HG03521 (cell line): ENCODE data around the gene HNRNPCL1.
"Not testable (repeated sequence)": the region's sequence is repeated elsewhere in the genome, so short reads cannot be mapped to it uniquely, and the experiment has no call there.

Experiments used
- ATAC-seq: cut with Tn5 transposase; IDR thresholded peaks from one replicate; pipeline ENCODE4 v1.9.1; 2021; ENCODE audit warnings: mild to moderate bottlenecking, moderate library complexity; ENCODE audit not compliant: unreplicated experiment

HNRNPCL1 gene

GRCh38 chr1:12848620-12849019 lies at the start of gene HNRNPCL1:
Gene HNRNPCL1 (minus strand): TSS chr1:12848720. CDS start chr1:12848289, 431 bp downstream.
- not testable (repeated sequence) for ATAC-seq

DNA sequence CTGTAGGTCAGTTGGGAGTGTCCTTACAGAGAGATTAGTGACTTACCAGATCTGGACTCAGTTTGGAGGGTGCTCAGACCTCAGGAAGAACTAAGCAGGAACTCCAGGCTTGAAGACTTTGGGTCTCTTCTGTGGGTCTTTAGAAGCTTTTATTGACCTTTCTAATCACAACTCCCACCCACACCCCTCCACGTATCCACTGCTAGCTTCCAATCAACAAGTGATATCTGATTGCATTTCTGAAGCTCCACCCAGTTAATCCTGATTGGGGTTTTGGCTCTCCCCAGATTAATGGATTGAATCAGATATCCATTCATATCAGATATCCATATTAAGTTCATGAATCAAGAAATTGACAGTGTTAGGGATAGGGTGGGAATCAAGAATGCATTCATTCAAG lies 49.6 kb upstream of the HNRNPCL1 start, which contains the start of gene PRAMEF10:
Gene PRAMEF10, minus strand, starts transcription at position 101 of the 400 bp plus-strand sequence. CDS start 2,423 bp downstream, outside the sequence.
- ATAC-seq, result not testable (repeated sequence)

DNA sequence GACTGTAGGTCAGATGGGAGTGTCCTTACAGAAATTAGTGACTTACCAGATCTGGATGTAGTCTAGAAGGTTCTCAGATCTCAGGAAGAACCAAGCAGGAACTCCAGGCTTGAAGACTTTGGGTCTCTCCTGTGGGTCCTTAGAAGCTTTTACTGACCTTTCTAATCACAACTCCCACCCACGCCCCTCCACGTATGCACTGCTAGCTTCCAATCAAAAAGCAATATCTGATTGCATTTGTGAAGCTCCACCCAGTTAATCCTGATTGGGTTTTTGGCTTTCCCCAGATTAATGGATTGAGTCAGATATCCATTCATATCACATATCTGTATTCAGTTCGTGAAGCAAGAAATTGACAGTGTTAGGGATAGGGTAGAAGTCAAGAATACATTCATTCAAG lies 37.6 kb upstream of the HNRNPCL1 start, which contains the start of gene PRAMEF4:
Gene PRAMEF4, minus strand, starts transcription at position 101 of the 400 bp plus-strand sequence. CDS start 2,807 bp downstream, outside the sequence.
- ATAC-seq, result not testable (repeated sequence)

DNA sequence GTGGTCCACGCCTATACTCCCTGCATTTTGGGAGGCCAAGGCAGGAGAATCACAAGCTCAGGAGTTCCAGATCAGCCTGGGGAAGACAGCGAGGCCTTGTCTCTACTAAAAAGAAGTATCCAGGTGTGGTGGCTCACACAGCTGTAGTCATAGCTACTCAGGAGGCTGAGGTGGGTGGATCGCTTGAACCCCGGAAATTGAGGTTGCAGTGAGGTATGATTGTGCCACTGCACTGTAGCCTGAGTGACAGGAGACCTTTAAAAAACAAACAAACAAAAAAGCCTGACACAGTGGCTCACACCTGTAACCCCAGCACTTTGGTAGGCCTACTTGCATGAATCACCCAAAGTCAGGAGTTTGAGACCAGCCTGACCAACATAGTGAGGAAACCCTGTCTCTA lies 29.9 kb upstream of the HNRNPCL1 start:
- not testable (repeated sequence) for ATAC-seq

DNA sequence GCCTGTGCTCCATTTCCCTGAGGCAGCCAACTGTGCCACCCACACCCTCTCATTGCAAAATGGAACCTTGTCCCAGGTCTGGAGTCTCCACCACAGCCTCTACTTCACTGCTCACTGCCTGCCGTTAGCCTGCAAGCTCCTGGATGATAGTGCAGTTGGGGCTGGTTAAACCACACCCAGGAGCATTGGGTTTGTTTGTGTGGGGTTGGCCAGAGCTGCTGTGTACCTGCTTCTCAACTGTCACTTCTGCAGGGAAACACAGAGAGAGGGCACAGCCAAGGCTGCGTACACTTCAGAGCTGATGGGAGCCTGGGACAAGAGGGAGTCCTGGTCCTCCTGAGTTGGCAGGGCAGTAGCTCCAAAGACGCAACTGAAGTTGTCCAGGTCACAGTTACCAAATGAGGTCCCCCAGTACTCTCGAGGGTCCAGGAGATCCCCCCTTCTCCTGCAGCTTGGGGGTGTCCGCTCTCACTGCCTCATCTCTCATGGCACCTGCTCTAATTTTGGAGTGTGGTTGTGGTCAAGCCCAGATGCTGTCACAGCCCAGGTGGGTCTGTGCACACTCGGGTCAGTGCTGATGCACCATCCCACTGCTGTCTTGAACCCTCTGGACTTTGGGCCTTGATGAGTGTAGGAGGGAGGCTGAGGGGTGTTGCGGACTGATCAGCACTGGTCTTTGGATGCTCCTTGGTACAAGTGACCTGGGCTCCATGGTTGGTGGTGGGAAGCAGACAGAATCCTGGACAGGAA lies 14.8 kb upstream of the HNRNPCL1 start:
- not testable (repeated sequence) for ATAC-seq

DNA sequence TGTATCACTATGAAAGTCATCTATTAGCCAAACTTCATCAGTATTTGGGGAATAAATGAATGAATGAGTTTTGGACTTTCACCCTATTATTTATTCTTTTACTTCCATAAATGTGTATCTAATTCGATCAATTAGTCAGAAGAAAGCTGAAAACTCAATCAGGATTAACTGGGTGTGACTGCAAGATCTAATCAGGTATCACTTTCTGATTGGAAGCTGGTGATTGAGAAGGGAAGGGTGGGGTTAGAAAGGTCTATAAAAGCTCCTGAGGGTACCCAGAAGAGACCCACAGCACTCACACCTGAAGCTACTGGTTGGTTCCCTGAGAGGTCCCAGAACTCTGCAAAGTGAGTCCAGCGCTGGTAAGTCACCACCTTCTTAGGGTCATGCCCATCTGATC lies 8.3 kb upstream of the HNRNPCL1 start, which contains the start of gene PRAMEF2:
Gene PRAMEF2, plus strand, starts transcription at position 301 of the 400 bp plus-strand sequence. CDS start 1,924 bp downstream, outside the sequence.
- ATAC-seq, result not testable (repeated sequence)

DNA sequence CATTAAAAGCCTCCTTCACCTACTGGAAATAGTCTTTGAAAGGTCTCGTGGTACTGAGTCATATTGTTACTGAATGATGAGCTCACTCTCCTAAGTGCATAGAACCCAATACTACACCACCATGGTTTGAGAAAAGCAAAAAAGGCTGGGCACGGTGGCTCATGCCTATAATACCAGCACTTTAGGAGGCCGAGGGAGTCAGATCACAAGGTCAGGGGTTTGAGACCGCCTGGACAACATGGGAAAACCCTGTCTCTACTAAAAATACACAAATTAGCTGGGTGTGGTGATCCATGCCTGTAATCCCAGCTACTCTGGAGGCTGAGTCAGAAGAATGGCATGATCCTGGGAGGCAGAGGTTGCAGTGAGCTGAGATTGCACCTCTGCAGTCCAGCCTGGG lies 3.3 kb upstream of the HNRNPCL1 start:
- no peak for ATAC-seq

GRCh38 chr1:12833251-12833650 lies 15.3 kb downstream of the HNRNPCL1 start:
- ATAC-seq, result not testable (repeated sequence)

DNA sequence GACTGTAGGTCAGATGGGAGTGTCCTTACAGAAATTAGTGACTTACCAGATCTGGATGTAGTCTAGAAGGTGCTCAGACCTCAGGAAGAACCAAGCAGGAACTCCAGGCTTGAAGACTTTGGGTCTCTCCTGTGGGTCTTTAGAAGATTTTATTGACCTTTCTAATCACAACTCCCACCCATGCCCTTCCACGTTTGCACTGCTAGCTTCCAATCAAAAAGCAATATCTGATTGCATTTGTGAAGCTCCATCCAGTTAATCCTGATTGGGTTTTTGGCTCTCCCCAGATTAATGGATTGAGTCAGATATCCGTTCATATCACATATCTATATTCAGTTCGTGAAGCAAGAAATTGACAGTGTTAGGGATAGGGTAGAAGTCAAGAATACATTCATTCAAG lies 17.2 kb downstream of the HNRNPCL1 start, which contains the start of gene PRAMEF11:
Gene PRAMEF11, minus strand, starts transcription at position 101 of the 400 bp plus-strand sequence. CDS start 2,621 bp downstream, outside the sequence.
- ATAC-seq, result not testable (repeated sequence)

DNA sequence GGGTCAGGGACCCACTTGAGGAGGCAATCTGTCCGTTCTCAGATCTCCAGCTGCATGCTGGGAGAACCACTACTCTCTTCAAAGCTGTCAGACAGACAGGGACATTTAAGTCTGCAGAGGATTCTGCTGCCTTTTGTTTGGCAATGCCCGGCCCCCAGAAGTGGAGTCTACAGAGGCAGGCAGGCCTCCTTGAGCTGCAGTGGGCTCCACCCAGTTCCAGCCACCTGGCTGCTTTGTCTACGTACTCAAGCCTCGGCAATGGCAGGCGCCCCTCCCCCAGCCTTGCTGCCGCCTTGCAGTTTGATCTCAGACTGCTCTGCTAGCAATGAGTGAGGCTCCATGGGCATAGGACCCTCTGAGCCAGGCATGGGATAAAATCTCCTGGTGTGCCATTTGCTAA lies 29.5 kb downstream of the HNRNPCL1 start:
- ATAC-seq, result not testable (repeated sequence)

- ATAC-seq, result no peak
Measured at GRCh38 chr1:12811409-12811784, 37.1 kb downstream of the HNRNPCL1 start.

- ATAC-seq, result no peak
Measured at GRCh38 chr1:12810691-12811408, 37.7 kb downstream of the HNRNPCL1 start.

DNA sequence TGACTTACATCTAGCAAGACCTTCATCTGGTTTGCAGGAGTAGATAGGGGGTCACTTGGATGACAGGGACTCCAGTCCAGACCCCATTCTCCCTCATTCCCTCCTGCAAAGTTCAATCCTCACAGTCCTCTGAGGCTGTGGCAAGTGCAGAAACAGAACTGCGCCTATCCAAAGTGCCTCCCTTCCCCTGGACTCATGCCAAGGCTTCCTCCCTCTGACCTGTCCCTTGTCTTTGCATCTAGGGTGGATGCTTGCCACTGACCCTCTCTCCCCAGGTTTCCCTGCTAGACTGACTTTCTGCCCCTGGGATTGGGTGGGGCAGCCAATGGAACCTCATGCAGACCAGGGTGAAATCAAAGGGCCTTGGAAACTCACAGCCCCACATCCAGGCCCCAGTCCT lies 38.6 kb downstream of the HNRNPCL1 start:
- ATAC-seq, result no peak

DNA sequence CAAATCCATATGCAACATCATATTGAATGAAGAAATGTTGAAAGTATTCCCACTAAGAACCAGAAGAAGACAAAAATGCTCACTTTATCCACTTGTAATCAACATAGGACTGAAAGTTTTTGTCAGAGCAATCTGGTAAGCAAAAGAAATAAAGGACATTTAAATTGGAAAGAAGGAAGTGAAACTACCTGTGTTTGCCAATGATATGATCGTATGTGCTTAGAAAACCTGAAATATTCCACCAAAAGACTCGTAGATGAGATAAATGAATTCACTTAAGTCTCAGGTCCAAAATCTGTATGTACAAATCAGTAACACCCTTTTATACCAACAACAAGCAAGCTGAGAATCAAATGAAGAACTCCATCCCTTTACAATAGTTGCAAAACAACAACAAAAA lies 48.8 kb downstream of the HNRNPCL1 start:
- ATAC-seq, result no peak

DNA sequence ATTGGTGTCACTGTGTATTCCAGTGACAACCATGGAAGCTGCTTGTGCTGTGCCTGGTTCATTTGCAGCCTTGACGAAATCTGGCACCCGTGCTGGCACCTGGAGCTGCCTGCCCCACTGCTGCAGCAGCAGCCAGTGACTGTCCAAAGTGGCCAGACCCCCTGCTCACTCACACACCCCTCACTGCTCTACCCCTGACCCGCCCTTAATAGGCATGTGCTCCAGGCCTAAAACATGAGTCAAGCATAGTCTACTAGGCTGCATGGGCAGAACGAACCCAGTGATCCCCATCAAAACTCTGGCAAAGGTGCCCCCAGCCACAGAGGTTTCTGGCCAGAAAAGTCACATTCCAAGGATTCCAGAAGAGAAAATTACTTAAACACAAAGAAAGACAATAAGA lies 49.6 kb downstream of the HNRNPCL1 start:
- no peak for ATAC-seq
